ENCODE data around the gene ESYT3. TPM values are rescaled to one million over a fixed set of nuclear protein-coding genes. Genes with fewer than 3 reads are reported as not detected.
"Not testable (repeated sequence)": the region's sequence is repeated elsewhere in the genome, so short reads cannot be mapped to it uniquely, and the experiment has no call there.

Gene ESYT3
- total RNA-seq, 1 experiment from 2014 or later = not detected

- H3K79me2 ChIP-seq (ENCODE audit: low read length) = no peaks in the 10 kb centered on the region
- H3K36me3 ChIP-seq (ENCODE audit: insufficient read depth, low read length) = no peaks in the 10 kb centered on the region
- no peak overlapping the region for H2AFZ ChIP-seq (ENCODE audit: low read length)
- H3K27ac ChIP-seq (ENCODE audit: low read length) = no peak overlapping the region
- H3K4me3 ChIP-seq (ENCODE audit: low read length) = no peak overlapping the region
- H3K4me2 ChIP-seq (ENCODE audit: low read depth, low read length, poor library complexity, severe bottlenecking) = no peak overlapping the region
- H3K9me2 ChIP-seq (replicated peaks; ENCODE audit: insufficient read depth, low read length) = no peaks in the 10 kb centered on the region
- no peaks in the 10 kb centered on the region for H3K4me1 ChIP-seq (ENCODE audit: low read length)
- no peak for DNase-seq
- H3K9ac ChIP-seq (ENCODE audit: low read length) = no peak overlapping the region
- H3K9me3 ChIP-seq (ENCODE audit: low read length) = no peaks in the 10 kb centered on the region
- no peaks in the 10 kb centered on the region for H3K27me3 ChIP-seq (ENCODE audit: low read length)
- H4K20me1 ChIP-seq (ENCODE audit: insufficient read depth, low read depth, low read length) = no peaks in the 10 kb centered on the region
Observed at GRCh38 chr3:138472141-138472825, 37.9 kb downstream of the ESYT3 start.

- Histone ChIP-seq H2AFZ (ENCODE audit: low read length) (no peak overlapping the region), H3K9me2 (replicated peaks; ENCODE audit: insufficient read depth, low read length) (no peaks in the 10 kb centered on the region), H3K27me3 (ENCODE audit: low read length) (no peaks in the 10 kb centered on the region), H3K9ac (ENCODE audit: low read length) (no peak overlapping the region), H4K20me1 (ENCODE audit: insufficient read depth, low read depth, low read length) (no peaks in the 10 kb centered on the region), H3K36me3 (ENCODE audit: insufficient read depth, low read length) (no peaks in the 10 kb centered on the region), H3K9me3 (ENCODE audit: low read length) (no peaks in the 10 kb centered on the region), H3K4me3 (ENCODE audit: low read length) (no peak overlapping the region), H3K27ac (ENCODE audit: low read length) (no peak overlapping the region), H3K79me2 (ENCODE audit: low read length) (no peaks in the 10 kb centered on the region), H3K4me2 (ENCODE audit: low read depth, low read length, poor library complexity, severe bottlenecking) (no peak overlapping the region), H3K4me1 (ENCODE audit: low read length) (no peaks in the 10 kb centered on the region)
- DNase-seq = no peak
Observed at GRCh38 chr3:138473391-138473790, 39.0 kb downstream of the ESYT3 start.

- Histone ChIP-seq H4K20me1 (ENCODE audit: insufficient read depth, low read depth, low read length) (no peaks in the 10 kb centered on the region), H3K9ac (ENCODE audit: low read length) (no peak overlapping the region), H3K36me3 (ENCODE audit: insufficient read depth, low read length) (no peaks in the 10 kb centered on the region), H3K4me1 (ENCODE audit: low read length) (no peaks in the 10 kb centered on the region), H3K9me3 (ENCODE audit: low read length) (no peaks in the 10 kb centered on the region), H3K27ac (ENCODE audit: low read length) (no peak overlapping the region), H3K27me3 (ENCODE audit: low read length) (no peaks in the 10 kb centered on the region), H3K79me2 (ENCODE audit: low read length) (no peaks in the 10 kb centered on the region), H3K4me3 (ENCODE audit: low read length) (no peak overlapping the region), H2AFZ (ENCODE audit: low read length) (no peak overlapping the region), H3K4me2 (ENCODE audit: low read depth, low read length, poor library complexity, severe bottlenecking) (no peak overlapping the region), H3K9me2 (replicated peaks; ENCODE audit: insufficient read depth, low read length) (no peaks in the 10 kb centered on the region)
- DNase-seq = no peak
Observed at GRCh38 chr3:138474163-138474562, 39.7 kb downstream of the ESYT3 start.

GRCh38 chr3:138476526-138476925 is 42.1 kb downstream of the ESYT3 start:
- no peaks in the 10 kb centered on the region for H3K79me2 ChIP-seq (ENCODE audit: low read length)
- no peaks in the 10 kb centered on the region for H4K20me1 ChIP-seq (ENCODE audit: insufficient read depth, low read depth, low read length)
- H3K4me3 ChIP-seq (ENCODE audit: low read length) = no peak overlapping the region

GRCh38 chr3:138477120-138477519 is 42.7 kb downstream of the ESYT3 start:
- H3K27me3 ChIP-seq (ENCODE audit: low read length) = no peaks in the 10 kb centered on the region

More at GRCh38 chr3:138476526-138476925, 42.1 kb downstream of the ESYT3 start:
- H3K9me2 ChIP-seq (replicated peaks; ENCODE audit: insufficient read depth, low read length) = no peaks in the 10 kb centered on the region
- DNase-seq = no peak
- no peaks in the 10 kb centered on the region for H3K36me3 ChIP-seq (ENCODE audit: insufficient read depth, low read length)
- no peak overlapping the region for H3K4me2 ChIP-seq (ENCODE audit: low read depth, low read length, poor library complexity, severe bottlenecking)
- peaks cover 4% of the 10 kb centered on the region for H3K4me1 ChIP-seq (ENCODE audit: low read length)
- H3K9ac ChIP-seq (ENCODE audit: low read length) = no peak overlapping the region
- H3K27me3 ChIP-seq (ENCODE audit: low read length) = no peaks in the 10 kb centered on the region
- no peak overlapping the region for H2AFZ ChIP-seq (ENCODE audit: low read length)
- no peak overlapping the region for H3K27ac ChIP-seq (ENCODE audit: low read length)
- no peaks in the 10 kb centered on the region for H3K9me3 ChIP-seq (ENCODE audit: low read length)

GRCh38 chr3:138477801-138478200 is 43.4 kb downstream of the ESYT3 start:
- H3K9ac ChIP-seq (ENCODE audit: low read length) = no peak overlapping the region
- DNase-seq = no peak
- H3K79me2 ChIP-seq (ENCODE audit: low read length) = no peaks in the 10 kb centered on the region
- H2AFZ ChIP-seq (ENCODE audit: low read length) = no peak overlapping the region
- H3K9me2 ChIP-seq (replicated peaks; ENCODE audit: insufficient read depth, low read length) = no peaks in the 10 kb centered on the region
- H3K4me3 ChIP-seq (ENCODE audit: low read length) = no peak overlapping the region
- no peaks in the 10 kb centered on the region for H4K20me1 ChIP-seq (ENCODE audit: insufficient read depth, low read depth, low read length)
- H3K4me1 ChIP-seq (ENCODE audit: low read length) = peaks cover 4% of the 10 kb centered on the region
- no peak overlapping the region for H3K27ac ChIP-seq (ENCODE audit: low read length)
- H3K27me3 ChIP-seq (ENCODE audit: low read length) = no peaks in the 10 kb centered on the region
- no peak overlapping the region for H3K4me2 ChIP-seq (ENCODE audit: low read depth, low read length, poor library complexity, severe bottlenecking)
- H3K36me3 ChIP-seq (ENCODE audit: insufficient read depth, low read length) = no peaks in the 10 kb centered on the region
- no peaks in the 10 kb centered on the region for H3K9me3 ChIP-seq (ENCODE audit: low read length)

More at GRCh38 chr3:138477120-138477519, 42.7 kb downstream of the ESYT3 start:
- Histone ChIP-seq H3K9ac (ENCODE audit: low read length) (no peak overlapping the region), H3K9me3 (ENCODE audit: low read length) (no peaks in the 10 kb centered on the region), H3K79me2 (ENCODE audit: low read length) (no peaks in the 10 kb centered on the region), H3K4me3 (ENCODE audit: low read length) (no peak overlapping the region), H3K4me2 (ENCODE audit: low read depth, low read length, poor library complexity, severe bottlenecking) (no peak overlapping the region), H3K9me2 (replicated peaks; ENCODE audit: insufficient read depth, low read length) (no peaks in the 10 kb centered on the region), H2AFZ (ENCODE audit: low read length) (no peak overlapping the region), H3K27ac (ENCODE audit: low read length) (no peak overlapping the region), H4K20me1 (ENCODE audit: insufficient read depth, low read depth, low read length) (no peaks in the 10 kb centered on the region), H3K36me3 (ENCODE audit: insufficient read depth, low read length) (no peaks in the 10 kb centered on the region), H3K4me1 (ENCODE audit: low read length) (peaks cover 4% of the 10 kb centered on the region)
- DNase-seq = no peak

GRCh38 chr3:138479438-138479863 is 45.0 kb downstream of the ESYT3 start:
- Histone ChIP-seq H3K4me1 (ENCODE audit: low read length) (peaks cover 4% of the 10 kb centered on the region), H3K36me3 (ENCODE audit: insufficient read depth, low read length) (no peaks in the 10 kb centered on the region), H3K79me2 (ENCODE audit: low read length) (no peaks in the 10 kb centered on the region), H3K9me2 (replicated peaks; ENCODE audit: insufficient read depth, low read length) (no peaks in the 10 kb centered on the region), H2AFZ (ENCODE audit: low read length) (no peak overlapping the region), H3K9me3 (ENCODE audit: low read length) (no peaks in the 10 kb centered on the region), H3K27ac (ENCODE audit: low read length) (no peak overlapping the region), H3K9ac (ENCODE audit: low read length) (no peak overlapping the region), H3K27me3 (ENCODE audit: low read length) (no peaks in the 10 kb centered on the region), H4K20me1 (ENCODE audit: insufficient read depth, low read depth, low read length) (no peaks in the 10 kb centered on the region), H3K4me2 (ENCODE audit: low read depth, low read length, poor library complexity, severe bottlenecking) (no peak overlapping the region), H3K4me3 (ENCODE audit: low read length) (no peak overlapping the region)
- DNase-seq = peak; percentile 88

- H2AFZ ChIP-seq (ENCODE audit: low read length) = not testable (repeated sequence)
Observed at GRCh38 chr3:138484672-138485071, 50.3 kb downstream of the ESYT3 start.

More at GRCh38 chr3:138484672-138485071, 50.3 kb downstream of the ESYT3 start:
- not testable (repeated sequence) for DNase-seq; H3K4me2 ChIP-seq (ENCODE audit: low read depth, low read length, poor library complexity, severe bottlenecking); H4K20me1 ChIP-seq (ENCODE audit: insufficient read depth, low read depth, low read length); H3K27ac ChIP-seq (ENCODE audit: low read length); H3K79me2 ChIP-seq (ENCODE audit: low read length); H3K9me2 ChIP-seq (replicated peaks; ENCODE audit: insufficient read depth, low read length); H3K9ac ChIP-seq (ENCODE audit: low read length); H3K27me3 ChIP-seq (ENCODE audit: low read length); H3K9me3 ChIP-seq (ENCODE audit: low read length); H3K4me1 ChIP-seq (ENCODE audit: low read length); H3K4me3 ChIP-seq (ENCODE audit: low read length); H3K36me3 ChIP-seq (ENCODE audit: insufficient read depth, low read length)

Measured in Karpas-422 (cell line).